Activated naive CD4-positive, alpha-beta T cell treated with anti-CD3 and anti-CD28 coated beads, Interleukin-2, amount 10 ng/mL, durations not matched to agents 7 days and 5 days (primary cell): ENCODE results near the gene SIKE1.
A peak's percentile ranks its signal among the peaks of the same experiment; 100 is the strongest.
"Not testable (repeated sequence)": the region's sequence is repeated elsewhere in the genome, so short reads cannot be mapped to it uniquely, and the experiment has no call there.

Source experiments
- CTCF ChIA-PET: fragments of 350-600 bp; sonication (Branson Sonifier 250); formaldehyde crosslinking; loops from one replicate; lab custom pipeline; 2021; ENCODE audit warnings: antibody characterized with exemption; lab: Charles Lee
- DNase-seq: peaks from one replicate; pipeline ENCODE4 v3.0.0-alpha.2; 2020
- H3K27ac Mint-ChIP-seq: one replicate; pipeline ENCODE4 v1.8.0; 2021; ENCODE audit warnings: mild to moderate bottlenecking, moderate library complexity, mixed read lengths
- H3K27me3 Mint-ChIP-seq: one replicate; pipeline ENCODE4 v1.8.0; 2021; ENCODE audit warnings: mild to moderate bottlenecking, mixed read lengths
- H3K36me3 Mint-ChIP-seq: one replicate; pipeline ENCODE4 v1.8.0; 2021; ENCODE audit warnings: mixed read lengths
- H3K4me1 Mint-ChIP-seq: one replicate; pipeline ENCODE4 v1.8.0; 2021; ENCODE audit warnings: mixed read lengths
- H3K4me3 Mint-ChIP-seq: one replicate; pipeline ENCODE4 v1.8.0; 2021; ENCODE audit warnings: mild to moderate bottlenecking, moderate library complexity, mixed read lengths
- H3K9me3 Mint-ChIP-seq: one replicate; pipeline ENCODE4 v1.8.0; 2021; ENCODE audit warnings: mixed read lengths

Gene SIKE1

GRCh38 chr1:114780344-114781226, at the start of gene SIKE1:
TSS of gene SIKE1 (minus strand) at chr1:114780685. CDS start at chr1:114780607, 78 bp downstream.
- CTCF ChIA-PET, result interaction anchor here (1.4 kb wide), 1 partner anchor 64 kb away, joined by 6 read pairs; the partner anchor contains the start of gene NRAS

GRCh38 chr1:114830075-114830474, 49.6 kb upstream of the SIKE1 start:
- H3K4me3 Mint-ChIP-seq, H3K9me3 Mint-ChIP-seq, H3K27ac Mint-ChIP-seq, H3K27me3 Mint-ChIP-seq, DNase-seq, CTCF ChIA-PET, H3K4me1 Mint-ChIP-seq, H3K36me3 Mint-ChIP-seq: not testable (repeated sequence)

More at GRCh38 chr1:114780344-114781226, at the start of gene SIKE1:
- Mint-ChIP-seq H3K27ac (peak within 1 kb of the TSS; percentile 97), H3K9me3 (peaks cover 3% of the 10 kb centered on the region), H3K4me1 (peaks cover 27% of the 10 kb centered on the region), H3K27me3 (peaks cover 15% of the 10 kb centered on the region), H3K4me3 (peak within 1 kb of the TSS; percentile 100), H3K36me3 (peaks cover 37% of the 10 kb centered on the region)
- peak; percentile 97 for DNase-seq

- Mint-ChIP-seq H3K9me3 (peaks cover under 1% of the 10 kb centered on the region), H3K27ac (no peak overlapping the region), H3K27me3 (peaks cover 3% of the 10 kb centered on the region), H3K4me3 (no peak overlapping the region), H3K4me1 (no peaks in the 10 kb centered on the region), H3K36me3 (no peaks in the 10 kb centered on the region)
- CTCF ChIA-PET, result interaction anchor here (0.7 kb wide), 1 partner anchor 251 kb away, joined by 3 read pairs; no protein-coding TSS in a partner anchor
- DNase-seq, result no peak
Observed at GRCh38 chr1:114828251-114828650, 47.8 kb upstream of the SIKE1 start.

- no peak overlapping the region for H3K4me3 Mint-ChIP-seq
- CTCF ChIA-PET, result no interaction called here
- H3K36me3 Mint-ChIP-seq, result no peaks in the 10 kb centered on the region
- peaks cover 8% of the 10 kb centered on the region for H3K9me3 Mint-ChIP-seq
- H3K27me3 Mint-ChIP-seq, result no peaks in the 10 kb centered on the region
- no peak overlapping the region for H3K27ac Mint-ChIP-seq
- H3K4me1 Mint-ChIP-seq, result no peaks in the 10 kb centered on the region
- DNase-seq, result no peak
Observed at GRCh38 chr1:114821978-114822377, 41.5 kb upstream of the SIKE1 start.

GRCh38 chr1:114820392-114820791, 39.9 kb upstream of the SIKE1 start:
- H3K4me3 Mint-ChIP-seq, result no peak overlapping the region
- no peak overlapping the region for H3K27ac Mint-ChIP-seq
- H3K27me3 Mint-ChIP-seq, result no peaks in the 10 kb centered on the region
- H3K36me3 Mint-ChIP-seq, result no peaks in the 10 kb centered on the region
- CTCF ChIA-PET, result no interaction called here
- H3K4me1 Mint-ChIP-seq, result no peaks in the 10 kb centered on the region
- no peak for DNase-seq
- peaks cover 8% of the 10 kb centered on the region for H3K9me3 Mint-ChIP-seq

- Mint-ChIP-seq H3K4me1 (no peaks in the 10 kb centered on the region), H3K27me3 (no peaks in the 10 kb centered on the region), H3K36me3 (no peaks in the 10 kb centered on the region), H3K27ac (no peak overlapping the region), H3K4me3 (no peak overlapping the region), H3K9me3 (peaks cover 8% of the 10 kb centered on the region)
- CTCF ChIA-PET, result no interaction called here
- DNase-seq, result no peak
Observed at GRCh38 chr1:114819869-114820268, 39.4 kb upstream of the SIKE1 start.

- H3K9me3 Mint-ChIP-seq, H3K4me1 Mint-ChIP-seq, H3K27ac Mint-ChIP-seq, DNase-seq, H3K27me3 Mint-ChIP-seq, CTCF ChIA-PET, H3K36me3 Mint-ChIP-seq, H3K4me3 Mint-ChIP-seq: not testable (repeated sequence)
Observed at GRCh38 chr1:114804449-114804848, 24.0 kb upstream of the SIKE1 start.

GRCh38 chr1:114803001-114803400, 22.5 kb upstream of the SIKE1 start:
- H3K36me3 Mint-ChIP-seq, result no peaks in the 10 kb centered on the region
- H3K4me3 Mint-ChIP-seq, result no peak overlapping the region
- CTCF ChIA-PET, result no interaction called here
- no peak overlapping the region for H3K27ac Mint-ChIP-seq
- peaks cover 12% of the 10 kb centered on the region for H3K27me3 Mint-ChIP-seq
- H3K9me3 Mint-ChIP-seq, result no peaks in the 10 kb centered on the region
- H3K4me1 Mint-ChIP-seq, result no peaks in the 10 kb centered on the region
- DNase-seq, result no peak

GRCh38 chr1:114794038-114794437, 13.6 kb upstream of the SIKE1 start:
- DNase-seq, result no peak
- Mint-ChIP-seq H3K27ac (no peak overlapping the region), H3K36me3 (no peaks in the 10 kb centered on the region), H3K27me3 (peaks cover 19% of the 10 kb centered on the region), H3K4me3 (no peak overlapping the region), H3K9me3 (no peaks in the 10 kb centered on the region), H3K4me1 (no peaks in the 10 kb centered on the region)
- CTCF ChIA-PET, result no interaction called here

GRCh38 chr1:114790581-114790980, 10.1 kb upstream of the SIKE1 start:
- DNase-seq, H3K36me3 Mint-ChIP-seq, H3K4me1 Mint-ChIP-seq, CTCF ChIA-PET, H3K27ac Mint-ChIP-seq, H3K4me3 Mint-ChIP-seq: not testable (repeated sequence)
- Mint-ChIP-seq H3K27me3 (peaks cover 24% of the 10 kb centered on the region), H3K9me3 (peaks cover 10% of the 10 kb centered on the region)

GRCh38 chr1:114786440-114786839, 6.0 kb upstream of the SIKE1 start:
- H3K36me3 Mint-ChIP-seq, H3K4me1 Mint-ChIP-seq, H3K4me3 Mint-ChIP-seq, DNase-seq, CTCF ChIA-PET, H3K27ac Mint-ChIP-seq: not testable (repeated sequence)
- Mint-ChIP-seq H3K27me3 (peaks cover 28% of the 10 kb centered on the region), H3K9me3 (peaks cover 10% of the 10 kb centered on the region)

GRCh38 chr1:114782476-114782875, 2.0 kb upstream of the SIKE1 start:
- Mint-ChIP-seq H3K4me1 (peaks cover 27% of the 10 kb centered on the region), H3K27ac (no peak overlapping the region), H3K36me3 (peaks cover 24% of the 10 kb centered on the region), H3K4me3 (no peak overlapping the region), H3K27me3 (peaks cover 20% of the 10 kb centered on the region), H3K9me3 (peaks cover 13% of the 10 kb centered on the region)
- no peak for DNase-seq
- CTCF ChIA-PET, result no interaction called here

- Mint-ChIP-seq H3K4me1 (peaks cover 27% of the 10 kb centered on the region), H3K27me3 (peaks cover 7% of the 10 kb centered on the region), H3K4me3 (peak overlapping the region; percentile 100), H3K9me3 (peaks cover 3% of the 10 kb centered on the region), H3K36me3 (peaks cover 42% of the 10 kb centered on the region), H3K27ac (peak overlapping the region; percentile 97)
- no peak for DNase-seq
- CTCF ChIA-PET, result no interaction called here
Observed at GRCh38 chr1:114779722-114780121, 763 bp downstream of the SIKE1 start.

GRCh38 chr1:114776726-114777125, 3.8 kb downstream of the SIKE1 start:
- DNase-seq, H3K4me3 Mint-ChIP-seq, H3K27ac Mint-ChIP-seq, CTCF ChIA-PET, H3K27me3 Mint-ChIP-seq, H3K9me3 Mint-ChIP-seq: not testable (repeated sequence)
- Mint-ChIP-seq H3K4me1 (peaks cover 27% of the 10 kb centered on the region), H3K36me3 (peaks cover 57% of the 10 kb centered on the region)

- H3K9me3 Mint-ChIP-seq, result no peaks in the 10 kb centered on the region
- no peaks in the 10 kb centered on the region for H3K4me1 Mint-ChIP-seq
- no peak for DNase-seq
- no peak overlapping the region for H3K27ac Mint-ChIP-seq
- no peaks in the 10 kb centered on the region for H3K27me3 Mint-ChIP-seq
- CTCF ChIA-PET, result no interaction called here
- H3K36me3 Mint-ChIP-seq, result peaks cover 37% of the 10 kb centered on the region
- no peak overlapping the region for H3K4me3 Mint-ChIP-seq
Observed at GRCh38 chr1:114771992-114772391, 8.5 kb downstream of the SIKE1 start.
